NCI-H345 treated with DMSO at 0.1 percent for 48 hours (cell line): ENCODE data around the gene KCTD7.
"Not testable (repeated sequence)": the region's sequence is repeated elsewhere in the genome, so short reads cannot be mapped to it uniquely, and the experiment has no call there.

Experiments used
- DNase-seq: peaks from one replicate; lab custom pipeline; 2025; ENCODE audit not compliant: unreplicated experiment; lab: John Stamatoyannopoulos, UW

KCTD7 gene

DNA sequence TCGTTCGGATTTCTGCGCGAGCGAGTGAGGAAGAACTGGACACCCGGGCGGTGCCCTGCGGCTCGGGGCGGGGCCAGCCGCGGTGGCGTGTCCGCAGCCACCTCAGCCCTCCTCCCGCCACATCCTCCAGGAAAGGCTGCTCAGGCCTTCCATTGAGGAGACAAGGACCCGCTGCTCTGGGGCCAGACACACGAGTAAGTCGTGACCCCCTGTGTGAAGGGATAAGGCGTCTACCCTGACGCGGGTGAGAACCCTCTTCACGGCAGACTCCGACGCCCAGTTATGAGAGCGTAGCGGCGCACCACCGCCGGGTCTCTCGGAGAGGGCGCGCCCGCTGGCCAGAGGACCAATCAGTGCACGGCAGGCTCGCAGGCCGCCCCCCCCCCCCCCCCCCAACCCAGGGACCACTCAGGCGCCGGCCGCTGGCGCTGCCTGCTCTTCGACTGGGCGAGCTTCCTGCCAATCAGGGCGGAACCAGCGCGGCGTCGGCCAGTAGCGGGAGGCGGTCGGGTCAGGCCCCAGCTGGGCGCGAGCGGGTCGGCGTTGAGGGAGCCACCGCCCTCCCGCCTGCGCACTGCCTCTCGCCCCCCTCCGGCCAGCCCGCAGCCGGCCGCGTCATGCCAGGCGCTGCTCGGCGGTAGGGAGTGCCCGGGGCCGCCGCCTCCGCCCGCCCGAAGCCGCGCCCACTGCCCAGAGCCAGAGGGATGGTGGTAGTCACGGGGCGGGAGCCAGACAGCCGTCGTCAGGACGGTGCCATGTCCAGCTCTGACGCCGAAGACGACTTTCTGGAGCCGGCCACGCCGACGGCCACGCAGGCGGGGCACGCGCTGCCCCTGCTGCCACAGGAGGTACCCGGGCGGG, at the start of gene KCTD7:
Gene KCTD7 (plus strand): TSS at position 521 of the 861 bp plus-strand sequence. CDS start 184 bp downstream, at position 705.
- DNase-seq = peak; percentile 89

DNA sequence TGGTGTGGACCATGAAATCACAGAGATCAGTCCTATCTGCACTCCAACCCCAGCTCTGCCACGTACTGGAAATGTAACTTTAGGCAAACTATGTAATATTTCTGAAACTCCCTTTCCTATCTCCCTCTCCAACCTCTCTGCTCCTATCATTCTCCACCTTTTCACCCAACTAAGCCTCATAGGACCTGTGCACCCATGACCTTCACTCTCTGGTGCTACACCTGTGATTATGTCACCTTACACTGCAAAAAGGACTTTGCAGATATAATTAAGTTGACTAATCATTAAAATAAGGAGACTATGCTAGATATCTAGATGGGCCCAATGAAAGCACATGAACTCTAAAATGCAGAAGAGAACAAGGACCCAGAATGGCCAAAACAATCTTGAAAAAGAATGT, 48.3 kb upstream of the KCTD7 start:
- not testable (repeated sequence) for DNase-seq

DNA sequence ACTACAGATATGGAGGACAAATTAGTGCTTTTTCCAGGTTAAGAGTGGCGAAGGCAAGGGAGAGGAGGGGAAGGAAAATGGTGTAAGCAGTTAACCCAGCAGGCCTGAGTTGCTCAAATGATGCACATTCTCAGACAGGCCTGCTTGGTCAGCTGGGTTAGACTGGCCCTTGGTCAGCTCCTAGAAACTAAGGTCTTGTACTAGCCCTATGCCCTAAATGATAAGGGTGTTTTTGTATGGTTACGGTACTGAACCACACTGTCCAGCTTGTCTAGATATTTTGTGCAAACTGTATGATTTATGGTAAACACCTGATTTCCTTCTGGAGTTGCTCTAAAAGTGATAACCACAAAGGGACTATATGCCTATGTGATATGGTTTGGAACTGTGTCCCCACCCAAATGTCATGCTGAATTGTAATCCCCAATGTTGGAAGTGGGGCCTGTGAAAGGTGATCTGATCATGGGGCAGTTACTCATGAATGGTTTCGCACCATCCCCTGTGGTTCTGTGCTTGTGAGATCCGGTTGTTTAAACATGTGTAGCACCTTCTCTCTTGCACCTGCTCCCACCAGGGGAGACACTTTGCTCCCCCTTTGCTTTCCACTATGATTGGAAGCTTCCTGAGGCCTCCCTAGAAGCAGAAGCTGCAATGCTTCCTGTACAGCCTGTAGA, 45.7 kb upstream of the KCTD7 start:
- DNase-seq = not testable (repeated sequence)

DNA sequence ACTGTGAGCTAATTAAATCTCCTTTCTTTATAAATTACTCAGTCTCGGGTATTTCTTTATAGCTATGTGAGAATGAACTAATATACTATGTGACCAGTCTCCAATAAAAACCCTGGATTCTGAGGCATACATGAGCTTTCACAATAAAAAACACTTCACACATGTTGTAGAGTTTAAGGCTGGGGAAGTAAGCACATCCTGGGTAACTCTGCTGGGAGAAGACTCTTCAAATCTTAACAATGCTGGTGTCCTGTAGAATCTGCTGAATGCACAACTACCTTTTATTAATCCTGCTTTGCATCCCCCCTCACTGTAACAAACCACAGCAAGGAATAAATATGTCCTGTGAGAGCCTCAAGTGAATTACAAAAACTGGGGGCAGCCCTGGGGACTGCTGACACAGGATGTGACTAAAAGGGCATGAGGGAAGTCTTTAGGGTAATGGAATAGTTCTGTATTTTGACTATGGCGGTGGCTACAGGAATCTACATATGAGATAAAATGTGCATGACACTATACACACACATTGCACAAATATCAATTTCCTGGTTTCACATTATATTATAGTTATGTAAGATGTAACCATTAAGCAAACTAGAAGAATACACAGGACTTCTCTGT, 45.1 kb upstream of the KCTD7 start:
- DNase-seq = no peak

DNA sequence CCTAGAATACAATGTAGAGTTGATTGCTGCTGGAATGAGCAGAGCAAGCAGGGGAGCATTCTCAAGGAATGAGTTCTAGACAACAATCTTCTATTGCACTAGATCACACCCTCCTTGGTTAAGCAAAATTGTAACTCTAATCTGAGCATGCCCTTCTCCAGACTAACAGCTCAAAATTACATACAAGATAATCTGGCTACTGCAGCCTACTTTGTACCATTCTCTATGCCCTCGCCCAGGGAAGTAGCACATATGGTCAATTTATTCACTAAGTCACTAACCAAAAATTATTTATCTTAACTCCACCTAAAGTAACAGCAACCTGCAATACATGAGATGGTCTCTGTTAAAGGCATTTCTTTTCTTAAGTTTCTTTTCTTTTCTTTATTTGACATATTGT, 42.5 kb upstream of the KCTD7 start:
- no peak for DNase-seq

DNA sequence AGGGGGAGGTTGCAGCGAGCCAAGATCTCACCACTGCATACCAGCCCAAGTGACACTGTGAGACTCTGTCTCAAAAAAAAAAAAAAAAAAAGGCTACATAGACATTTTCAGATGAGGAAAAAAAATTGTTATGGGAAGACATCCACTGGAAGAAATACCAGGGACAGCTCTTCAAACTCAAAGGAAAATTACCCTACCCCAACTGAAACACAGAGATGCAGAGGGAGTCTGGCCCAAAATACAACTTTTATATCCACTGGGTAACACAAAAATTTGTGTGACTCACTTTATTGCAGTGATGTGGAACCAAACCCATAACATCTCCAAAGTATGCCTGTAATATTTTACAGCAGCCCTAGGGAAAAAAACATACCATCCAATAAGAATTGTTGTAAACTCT, 40.5 kb upstream of the KCTD7 start:
- DNase-seq = not testable (repeated sequence)

- not testable (repeated sequence) for DNase-seq
These were observed 39.7 kb upstream of the KCTD7 start for GRCh38 chr7:66588856-66589570.

GRCh38 chr7:66590302-66591057, 38.2 kb upstream of the KCTD7 start:
- not testable (repeated sequence) for DNase-seq

DNA sequence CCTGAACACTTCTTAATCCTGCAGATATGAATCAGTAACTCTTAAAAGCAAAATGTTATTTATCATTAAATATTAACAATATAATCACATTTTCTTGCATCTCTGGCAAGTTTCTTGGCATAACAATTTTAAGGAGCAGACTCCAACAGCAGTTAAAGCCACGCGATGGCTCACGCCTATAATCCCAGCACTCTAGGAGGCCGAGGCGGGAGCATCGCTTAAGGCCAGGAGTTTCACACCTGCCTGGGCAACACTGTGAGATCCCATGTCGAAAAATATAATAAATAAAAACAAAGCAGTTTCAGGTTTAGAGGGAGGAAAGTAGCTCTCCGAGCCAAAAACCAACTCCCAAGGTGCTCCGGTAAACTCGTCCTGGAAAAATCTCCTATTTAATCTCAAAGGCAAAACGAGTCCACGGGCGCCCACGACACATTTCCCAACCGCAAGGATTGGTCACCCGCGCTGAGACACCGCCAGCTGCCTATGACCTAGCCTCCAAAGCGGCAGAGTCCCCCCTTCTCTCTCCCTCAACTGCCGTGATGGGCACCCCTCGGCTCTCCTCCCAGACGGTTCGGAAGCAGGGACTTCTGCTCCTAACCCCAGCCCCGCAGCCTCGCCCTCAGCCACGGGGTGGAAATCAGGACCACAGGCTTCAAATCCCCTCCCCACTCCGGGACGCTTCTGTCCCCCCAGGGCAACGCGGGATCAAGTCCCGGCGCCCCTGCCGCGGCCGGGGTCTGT, 37.5 kb upstream of the KCTD7 start:
- not testable (repeated sequence) for DNase-seq

DNA sequence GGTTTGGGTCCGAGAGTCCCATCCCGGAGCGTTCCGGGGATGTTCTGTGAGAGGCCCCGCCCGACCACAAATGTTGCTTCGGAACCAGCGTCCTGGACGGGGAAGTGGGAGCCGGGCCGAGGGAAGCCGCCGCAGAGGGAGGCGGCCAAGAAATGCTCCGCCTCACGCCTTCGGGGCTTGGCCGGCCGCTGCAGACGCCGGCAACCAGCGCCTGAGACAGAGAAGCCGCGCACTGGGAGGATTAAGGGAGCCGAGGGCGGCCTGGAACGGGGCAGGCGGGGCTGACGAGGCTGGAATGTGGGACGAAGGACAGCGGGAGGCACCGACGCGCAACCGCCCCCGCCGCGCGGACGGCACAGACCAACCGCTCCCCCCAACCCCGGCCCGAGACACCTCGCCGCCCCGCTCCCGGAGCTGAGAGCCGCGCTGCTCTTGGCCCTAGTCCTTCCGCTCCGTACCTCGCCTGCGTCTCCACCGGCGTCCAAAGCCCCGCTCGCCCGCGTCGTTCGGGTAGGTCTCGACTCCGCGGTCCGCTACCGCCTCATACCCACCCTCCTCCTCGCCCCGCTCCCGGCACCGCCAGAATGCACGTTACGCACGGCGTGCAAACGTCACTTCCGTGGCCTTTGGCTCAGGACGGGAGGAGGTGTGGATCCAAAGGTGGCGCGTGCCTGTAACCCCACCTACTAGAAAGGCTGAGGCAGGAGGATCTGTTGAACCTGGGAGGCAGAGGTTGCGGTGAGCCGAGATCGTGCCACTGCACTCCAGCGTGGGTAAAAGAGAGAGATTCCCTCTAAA, 36.7 kb upstream of the KCTD7 start:
- peak; percentile 66 for DNase-seq

- not testable (repeated sequence) for DNase-seq
These were observed 36.0 kb upstream of the KCTD7 start for GRCh38 chr7:66592597-66593146.

GRCh38 chr7:66594082-66594481, 34.6 kb upstream of the KCTD7 start:
- not testable (repeated sequence) for DNase-seq

DNA sequence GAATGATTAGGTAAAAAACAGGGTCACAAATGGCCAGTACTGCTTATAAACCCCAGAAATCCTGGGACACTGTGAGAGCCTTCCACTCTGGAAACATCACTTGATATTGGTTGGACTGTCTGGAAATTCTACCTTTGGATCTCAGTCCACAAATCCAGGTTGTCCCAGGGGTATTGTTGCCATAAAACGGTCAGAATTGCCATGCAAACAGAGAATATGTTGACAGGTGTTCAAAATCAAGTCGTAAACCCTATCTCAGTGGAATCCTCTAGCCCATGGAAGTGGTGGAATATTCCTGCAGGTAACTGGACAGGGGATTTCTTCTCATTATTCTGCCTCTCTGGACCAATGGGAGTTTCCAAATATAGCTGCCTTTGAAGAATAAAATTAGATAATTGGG, 31.2 kb upstream of the KCTD7 start:
- DNase-seq = no peak

GRCh38 chr7:66602159-66602558, 26.5 kb upstream of the KCTD7 start:
- no peak for DNase-seq

DNA sequence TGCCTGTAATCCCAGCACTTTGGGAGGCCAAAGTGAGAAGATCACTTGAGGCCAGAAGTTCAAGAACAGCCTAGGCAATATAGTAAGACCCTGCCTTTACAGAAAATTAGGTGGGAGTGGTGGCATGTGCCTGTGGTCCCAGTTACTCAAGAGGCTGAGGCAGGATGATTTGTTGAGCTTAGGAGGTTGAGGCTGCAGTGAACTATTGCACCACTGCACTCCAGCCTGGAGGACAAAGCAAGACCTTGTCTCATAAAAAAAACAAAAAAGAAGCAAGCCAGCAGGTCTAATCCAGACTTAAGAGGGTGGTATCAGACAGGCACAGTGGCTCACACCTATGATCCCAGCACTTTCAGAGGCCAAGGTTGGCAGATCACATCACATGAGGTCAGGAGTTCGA, 24.5 kb upstream of the KCTD7 start:
- no peak for DNase-seq

DNA sequence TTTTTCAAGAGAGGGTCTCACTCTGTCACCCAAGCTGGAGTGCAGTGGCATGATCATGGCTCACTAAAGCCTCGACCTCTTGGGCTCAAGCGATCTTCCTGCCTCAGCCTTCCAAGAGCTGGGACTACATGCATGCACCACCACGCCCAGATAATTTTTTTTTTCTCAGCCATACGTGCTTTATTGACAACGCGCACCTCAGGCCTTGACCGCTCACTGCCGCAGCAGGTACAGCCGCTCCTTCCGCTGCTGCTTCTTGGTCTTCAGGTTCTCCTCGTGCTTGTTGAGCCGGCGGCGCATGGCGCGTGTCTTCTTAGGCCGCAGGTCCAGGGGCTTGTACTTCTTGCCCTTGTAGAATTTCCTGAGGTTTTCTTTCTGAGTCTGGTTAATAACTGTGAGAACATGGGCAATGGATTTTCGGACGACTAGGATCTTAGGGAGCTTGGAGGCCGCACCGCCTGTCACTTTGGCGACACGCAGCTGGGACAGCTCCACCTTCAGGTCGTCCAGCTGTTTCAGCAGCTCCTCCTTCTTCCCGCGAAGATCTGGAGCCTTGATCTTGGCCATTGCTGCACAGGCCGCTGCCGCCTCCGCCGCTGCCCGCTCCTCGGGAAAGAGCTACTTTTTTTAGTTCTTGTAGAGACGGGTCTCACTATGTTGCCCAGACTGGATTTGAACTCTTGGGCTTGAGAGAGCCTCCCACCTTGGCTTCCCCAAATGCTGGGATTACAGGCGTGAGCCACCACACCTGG, 22.0 kb upstream of the KCTD7 start:
- DNase-seq = not testable (repeated sequence)

- no peak for DNase-seq
These were observed 19.5 kb upstream of the KCTD7 start for GRCh38 chr7:66609176-66609575.

GRCh38 chr7:66614596-66614995, 14.1 kb upstream of the KCTD7 start:
- DNase-seq = not testable (repeated sequence)
